IMR-90 (cell line): ENCODE measurements around the gene SRC. TPM values are rescaled to one million over a fixed set of nuclear protein-coding genes. Genes with fewer than 3 reads are reported as not detected.

Experiments used
- ATAC-seq: fragments of 200-7000 bp; cut with Tn5 transposase; 2 replicates; pipeline ENCODE4 v1.9.1; 2020; ENCODE audit warnings: low read depth, mild to moderate bottlenecking, moderate library complexity
- BruUV-seq: library from RNA; stranded (reverse); fragments of 400-500 nt; replicated peaks from 2 replicates; lab custom pipeline; 2021; lab: Mats Ljungman, UMichigan
- CTCF ChIA-PET: fragments of 300-600 bp; formaldehyde crosslinking; extraction: SDS; loops from one replicate; lab custom pipeline; 2021; ENCODE audit warnings: antibody characterized with exemption; lab: Yijun Ruan, JAX
- POLR2A ChIA-PET: fragments of 300-600 bp; sonication (Branson Sonifier 250); formaldehyde crosslinking; loops from one replicate; lab custom pipeline; 2022; ENCODE audit warnings: antibody characterized with exemption; ENCODE audit not compliant: unreplicated experiment; lab: Charles Lee
- DNase-seq: peaks from one replicate; pipeline ENCODE4 v3.0.0; 2013
- H2AFZ ChIP-seq: replicated peaks from 2 replicates; pipeline ENCODE3; 2013; ENCODE audit warnings: low read length, mild to moderate bottlenecking; ENCODE audit not compliant: poor library complexity
- H2AK5ac ChIP-seq: 2 replicates; pipeline ENCODE4 v1.6.1; 2013; ENCODE audit warnings: low read depth, low read length, inconsistent platforms
- H2AK9ac ChIP-seq: replicated peaks from 2 replicates; pipeline ENCODE3; 2013; ENCODE audit warnings: mild to moderate bottlenecking, low read depth, low read length, moderate library complexity; ENCODE audit not compliant: poor library complexity
- H2BK120ac ChIP-seq: 2 replicates; pipeline ENCODE4 v1.6.1; 2013; ENCODE audit warnings: low read depth, low read length, inconsistent platforms
- H2BK15ac ChIP-seq: 3 replicates; pipeline ENCODE4 v1.6.1; 2013; ENCODE audit warnings: low read depth, low read length, inconsistent platforms
- H2BK20ac ChIP-seq: 2 replicates; pipeline ENCODE4 v1.6.1; 2013; ENCODE audit warnings: low read depth, mild to moderate bottlenecking, inconsistent platforms, low read length, moderate library complexity
- H2BK5ac ChIP-seq: 2 replicates; pipeline ENCODE4 v1.6.1; 2013; ENCODE audit warnings: mild to moderate bottlenecking, low read depth, low read length, inconsistent platforms; ENCODE audit not compliant: poor library complexity, severe bottlenecking
- H3K14ac ChIP-seq: replicated peaks from 2 replicates; pipeline ENCODE4 v1.6.1; 2013; ENCODE audit warnings: low read depth, low read length, inconsistent platforms
- H3K18ac ChIP-seq: 2 replicates; pipeline ENCODE4 v1.6.1; 2013; ENCODE audit warnings: low read depth, low read length, control low read depth
- H3K23ac ChIP-seq: 2 replicates; pipeline ENCODE4 v1.6.1; 2013; ENCODE audit warnings: low read depth, low read length, inconsistent platforms
- H3K27ac ChIP-seq: 2 replicates; pipeline ENCODE4 v1.5.1; 2013; ENCODE audit warnings: mild to moderate bottlenecking, control low read depth, low read length; ENCODE audit not compliant: insufficient read depth
- H3K27me3 ChIP-seq: 2 replicates; pipeline ENCODE4 v1.6.1; 2013; ENCODE audit warnings: low read length; ENCODE audit not compliant: control insufficient read depth, insufficient read depth
- H3K36me3 ChIP-seq: 2 replicates; pipeline ENCODE4 v1.6.1; 2013; ENCODE audit warnings: low read length, mixed read lengths; ENCODE audit not compliant: control insufficient read depth, insufficient read depth
- H3K4ac ChIP-seq: 2 replicates; pipeline ENCODE4 v1.6.1; 2013; ENCODE audit warnings: low read depth, low read length, inconsistent platforms
- H3K4me1 ChIP-seq: 2 replicates; pipeline ENCODE4 v1.6.1; 2013; ENCODE audit warnings: low read length, mixed read lengths; ENCODE audit not compliant: control insufficient read depth, insufficient read depth
- H3K4me2 ChIP-seq: 2 replicates; pipeline ENCODE4 v1.6.1; 2013; ENCODE audit warnings: low read depth, mild to moderate bottlenecking, control low read depth, low read length, moderate library complexity
- H3K4me3 ChIP-seq: 2 replicates; pipeline ENCODE4 v1.5.1; 2013; ENCODE audit warnings: low read depth, mild to moderate bottlenecking, control low read depth, low read length, moderate library complexity; ENCODE audit not compliant: insufficient read depth
- H3K56ac ChIP-seq: 2 replicates; pipeline ENCODE4 v1.6.1; 2013; ENCODE audit warnings: low read length, inconsistent platforms; ENCODE audit not compliant: insufficient read depth; ENCODE audit errors: extremely low read depth
- H3K79me1 ChIP-seq, 2 experiments: 2 replicates each; pipeline ENCODE4 v1.6.1; 2013; ENCODE audit warnings: low read length in 2 of 2, inconsistent platforms in 1 of 2, low read depth in 1 of 2
- H3K9ac ChIP-seq: 2 replicates; pipeline ENCODE4 v1.6.1; 2013; ENCODE audit warnings: low read depth, low read length, control low read depth
- H3K9me1 ChIP-seq: 2 replicates; pipeline ENCODE4 v1.6.1; 2013; ENCODE audit warnings: low read length, inconsistent platforms; ENCODE audit not compliant: insufficient read depth
- H3K9me3 ChIP-seq: 2 replicates; pipeline ENCODE4 v1.6.1; 2013; ENCODE audit warnings: low read length; ENCODE audit not compliant: control insufficient read depth, insufficient read depth
- H4K20me1 ChIP-seq: 2 replicates; pipeline ENCODE4 v1.6.1; 2013; ENCODE audit warnings: low read length, inconsistent platforms; ENCODE audit not compliant: insufficient read depth
- H4K5ac ChIP-seq: 2 replicates; pipeline ENCODE4 v1.6.1; 2013; ENCODE audit warnings: mild to moderate bottlenecking, low read depth, low read length, control low read depth
- H4K8ac ChIP-seq, 2 experiments: 2 replicates each; pipeline ENCODE4 v1.6.1; 2013; ENCODE audit warnings: low read depth in 2 of 2, low read length in 2 of 2, control low read depth in 1 of 2, inconsistent platforms in 1 of 2
- H4K91ac ChIP-seq: 2 replicates; pipeline ENCODE4 v1.6.1; 2013; ENCODE audit warnings: low read depth, low read length, inconsistent platforms; ENCODE audit not compliant: insufficient read depth
- BHLHE40 ChIP-seq: fragments of 150-350 bp; IDR thresholded peaks from 2 replicates; pipeline ENCODE4 v1.6.1; 2016; ENCODE audit warnings: mild to moderate bottlenecking, low read depth, low read length
- CEBPB ChIP-seq: IDR thresholded peaks from 2 replicates; pipeline ENCODE4 v1.6.1; 2012; ENCODE audit warnings: low read depth, low read length, improper control_type of control experiment
- CHD1 ChIP-seq: IDR thresholded peaks from 2 replicates; pipeline ENCODE4 v1.6.1; 2012; ENCODE audit warnings: low read depth, low read length, improper control_type of control experiment
- FOS ChIP-seq: fragments of 150-350 bp; IDR thresholded peaks from 2 replicates; pipeline ENCODE4 v1.6.1; 2016; ENCODE audit warnings: low read depth, low read length
- MAFK ChIP-seq: IDR thresholded peaks from 2 replicates; pipeline ENCODE4 v1.6.1; 2012; ENCODE audit warnings: low read depth, low read length, improper control_type of control experiment
- MAZ ChIP-seq: IDR thresholded peaks from 2 replicates; pipeline ENCODE4 v1.6.1; 2012; ENCODE audit warnings: low read depth, mild to moderate bottlenecking, low read length, improper control_type of control experiment, moderate library complexity, borderline replicate concordance
- MXI1 ChIP-seq: IDR thresholded peaks from 2 replicates; pipeline ENCODE4 v1.6.1; 2012; ENCODE audit warnings: low read depth, mild to moderate bottlenecking, low read length, moderate library complexity, borderline replicate concordance
- NFE2L2 ChIP-seq: fragments of 150-350 bp; IDR thresholded peaks from 2 replicates; pipeline ENCODE4 v1.6.1; 2016; ENCODE audit warnings: low read depth, mild to moderate bottlenecking, low read length
- POLR2A ChIP-seq: IDR thresholded peaks from 2 replicates; pipeline ENCODE4 v1.6.1; 2012; ENCODE audit warnings: mild to moderate bottlenecking, low read depth, low read length
- RAD21 ChIP-seq: IDR thresholded peaks from 2 replicates; pipeline ENCODE4 v1.6.1; 2012; ENCODE audit warnings: low read length, improper control_type of control experiment
- RCOR1 ChIP-seq: IDR thresholded peaks from 2 replicates; pipeline ENCODE4 v1.6.1; 2012; ENCODE audit warnings: mild to moderate bottlenecking, low read length, improper control_type of control experiment; ENCODE audit not compliant: insufficient replicate concordance
- RFX5 ChIP-seq: IDR thresholded peaks from 2 replicates; pipeline ENCODE4 v1.8.0; 2012; ENCODE audit warnings: low read depth, mild to moderate bottlenecking, low read length, moderate library complexity
- SMC3 ChIP-seq: fragments of 150-350 bp; IDR thresholded peaks from 2 replicates; pipeline ENCODE4 v1.6.1; 2016; ENCODE audit warnings: low read depth, mild to moderate bottlenecking, antibody characterized with exemption, low read length, moderate library complexity
- WGBS, 2 experiments: methylation state at CpG; one replicate each; pipeline versions ENCODE4 v1.1.5 to v1.1.7; 2013; ENCODE audit warnings: missing lambda C conversion rate in 2 of 2; ENCODE audit not compliant: insufficient read length in 1 of 2; ENCODE audit errors: extremely low coverage in 2 of 2; 5-methylcytosine and 5-hydroxymethylcytosine counted together
- dilution Hi-C: fragments of 300-500 bp; cut with HindIII; formaldehyde crosslinking; loops from one replicate; pipeline ENCODE4 v1.14.3; 2018; ENCODE audit warnings: low sequenced_read_pairs; ENCODE audit not compliant: unreplicated experiment
- in situ Hi-C: fragments of 300-500 bp; cut with MboI; formaldehyde crosslinking; loops from 3 replicates; pipeline ENCODE4 v1.14.3; 2019; ENCODE audit warnings: low sequenced_read_pairs, inconsistent platforms, mixed read lengths
- intact Hi-C: fragments of 100-400 bp; cut with micrococcal nuclease; formaldehyde crosslinking; loops from 2 replicates; pipeline ENCODE4 v1.10.0; 2022
- polyA plus RNA-seq, 3 experiments: library from polyadenylated mRNA; depleted of rRNA; stranded (reverse); fragments of >200 nt; gene quantifications; 2 replicates each; pipeline ENCODE4 v1.2.3, GENCODE V29; 2012; ENCODE audit warnings: low replicate concordance in 1 of 3
- total RNA-seq: library from RNA; depleted of rRNA; stranded (reverse); fragments of >200 nt; gene quantifications from 2 replicates; pipeline ENCODE4 v1.2.3, GENCODE V29; 2012
- TF ChIP-seq, protein P1 (sequence below): fragments of 150-350 bp; IDR thresholded peaks from 2 replicates; pipeline ENCODE4 v1.6.1; 2016; ENCODE audit warnings: low read depth, mild to moderate bottlenecking, low read length, moderate library complexity, borderline replicate concordance
- TF ChIP-seq, protein P2 (sequence below): conservative IDR thresholded peaks from 2 replicates; pipeline ENCODE4 v1.5.1; 2012; ENCODE audit warnings: mild to moderate bottlenecking, low read depth, low read length, improper control_type of control experiment
- TF ChIP-seq, protein P3 (sequence below): fragments of 150-350 bp; IDR thresholded peaks from 2 replicates; pipeline ENCODE4 v1.6.1; 2017; ENCODE audit warnings: mild to moderate bottlenecking, antibody characterized with exemption, low read length, low read depth

The SRC gene
- total and polyA plus RNA-seq, 2 of the 4 experiments (the other 2 are of a cell fraction): 7.0 to 24.2 TPM

DNA sequence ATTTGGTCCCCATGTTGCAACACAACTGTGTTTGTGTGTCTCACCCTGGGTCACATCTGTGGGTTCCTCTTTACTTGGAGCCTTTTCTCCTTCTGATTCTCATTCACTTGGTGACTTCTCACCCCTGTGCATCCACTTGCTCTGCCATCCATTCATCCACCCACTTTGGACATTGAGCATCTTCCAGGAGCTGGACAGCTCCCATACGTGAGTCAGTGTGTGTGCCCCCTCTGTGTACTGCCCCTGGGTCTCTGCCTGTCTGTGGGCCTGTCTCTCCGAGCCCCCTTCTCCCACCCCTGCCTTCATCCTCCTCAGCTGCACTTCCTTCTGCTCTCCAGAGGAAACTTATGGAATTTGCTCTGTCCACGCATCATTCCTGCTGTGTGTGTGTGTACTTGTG, 107.3 kb downstream of the SRC start:
- no peak overlapping the region for H3K9ac ChIP-seq
- in situ Hi-C loops (no loop called here), intact Hi-C loops (no loop called here), dilution Hi-C loops (no loop called here)
- H4K5ac ChIP-seq: no peak overlapping the region
- DNase-seq (no peak), ATAC-seq (no peak)
- no peak overlapping the region for H3K56ac ChIP-seq
- TF ChIP-seq MAZ: no peak
- no peak for TF ChIP-seq CHD1
- no peak for TF ChIP-seq RCOR1
- no peak for TF ChIP-seq CEBPB
- TF ChIP-seq, protein P1, sequence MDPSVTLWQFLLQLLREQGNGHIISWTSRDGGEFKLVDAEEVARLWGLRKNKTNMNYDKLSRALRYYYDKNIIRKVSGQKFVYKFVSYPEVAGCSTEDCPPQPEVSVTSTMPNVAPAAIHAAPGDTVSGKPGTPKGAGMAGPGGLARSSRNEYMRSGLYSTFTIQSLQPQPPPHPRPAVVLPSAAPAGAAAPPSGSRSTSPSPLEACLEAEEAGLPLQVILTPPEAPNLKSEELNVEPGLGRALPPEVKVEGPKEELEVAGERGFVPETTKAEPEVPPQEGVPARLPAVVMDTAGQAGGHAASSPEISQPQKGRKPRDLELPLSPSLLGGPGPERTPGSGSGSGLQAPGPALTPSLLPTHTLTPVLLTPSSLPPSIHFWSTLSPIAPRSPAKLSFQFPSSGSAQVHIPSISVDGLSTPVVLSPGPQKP: no peak
- no peak for TF ChIP-seq RFX5
- TF ChIP-seq, protein P2, sequence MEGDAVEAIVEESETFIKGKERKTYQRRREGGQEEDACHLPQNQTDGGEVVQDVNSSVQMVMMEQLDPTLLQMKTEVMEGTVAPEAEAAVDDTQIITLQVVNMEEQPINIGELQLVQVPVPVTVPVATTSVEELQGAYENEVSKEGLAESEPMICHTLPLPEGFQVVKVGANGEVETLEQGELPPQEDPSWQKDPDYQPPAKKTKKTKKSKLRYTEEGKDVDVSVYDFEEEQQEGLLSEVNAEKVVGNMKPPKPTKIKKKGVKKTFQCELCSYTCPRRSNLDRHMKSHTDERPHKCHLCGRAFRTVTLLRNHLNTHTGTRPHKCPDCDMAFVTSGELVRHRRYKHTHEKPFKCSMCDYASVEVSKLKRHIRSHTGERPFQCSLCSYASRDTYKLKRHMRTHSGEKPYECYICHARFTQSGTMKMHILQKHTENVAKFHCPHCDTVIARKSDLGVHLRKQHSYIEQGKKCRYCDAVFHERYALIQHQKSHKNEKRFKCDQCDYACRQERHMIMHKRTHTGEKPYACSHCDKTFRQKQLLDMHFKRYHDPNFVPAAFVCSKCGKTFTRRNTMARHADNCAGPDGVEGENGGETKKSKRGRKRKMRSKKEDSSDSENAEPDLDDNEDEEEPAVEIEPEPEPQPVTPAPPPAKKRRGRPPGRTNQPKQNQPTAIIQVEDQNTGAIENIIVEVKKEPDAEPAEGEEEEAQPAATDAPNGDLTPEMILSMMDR: no peak
- TF ChIP-seq FOS: no peak
- TF ChIP-seq MXI1: no peak
- no peak for TF ChIP-seq NFE2L2
- no peak for TF ChIP-seq SMC3
- TF ChIP-seq, protein P3, sequence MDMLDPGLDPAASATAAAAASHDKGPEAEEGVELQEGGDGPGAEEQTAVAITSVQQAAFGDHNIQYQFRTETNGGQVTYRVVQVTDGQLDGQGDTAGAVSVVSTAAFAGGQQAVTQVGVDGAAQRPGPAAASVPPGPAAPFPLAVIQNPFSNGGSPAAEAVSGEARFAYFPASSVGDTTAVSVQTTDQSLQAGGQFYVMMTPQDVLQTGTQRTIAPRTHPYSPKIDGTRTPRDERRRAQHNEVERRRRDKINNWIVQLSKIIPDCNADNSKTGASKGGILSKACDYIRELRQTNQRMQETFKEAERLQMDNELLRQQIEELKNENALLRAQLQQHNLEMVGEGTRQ: no peak
- no peak for TF ChIP-seq RAD21
- no peak for TF ChIP-seq MAFK
- no peak for TF ChIP-seq BHLHE40
- no peak for TF ChIP-seq POLR2A
- no peak overlapping the region for H2AFZ ChIP-seq
- no peak overlapping the region for H3K4me3 ChIP-seq
- no TSS peak for BruUV-seq
- no peak overlapping the region for H4K8ac ChIP-seq
- no peak overlapping the region for H3K18ac ChIP-seq
- no peaks in the 10 kb centered on the region for H3K79me1 ChIP-seq
- H2BK120ac ChIP-seq: no peak overlapping the region
- peaks cover 33% of the 10 kb centered on the region for H3K27me3 ChIP-seq
- no peaks in the 10 kb centered on the region for H4K20me1 ChIP-seq
- H2AK5ac ChIP-seq: no peak overlapping the region
- no peak overlapping the region for H3K4ac ChIP-seq
- CTCF ChIA-PET: interaction anchor here (0.6 kb wide), 1 partner anchor 32 kb away, joined by 3 read pairs; no protein-coding TSS in a partner anchor
- H3K9me3 ChIP-seq: peaks cover 16% of the 10 kb centered on the region
- no peak overlapping the region for H2BK15ac ChIP-seq
- no peak overlapping the region for H2BK5ac ChIP-seq
- H3K9me1 ChIP-seq: no peaks in the 10 kb centered on the region
- 0% methylated on average over 1 of the region's 3 CpGs; no CpG with 5 or more reads in 1 of the 2 experiments for WGBS, 2 experiments
- POLR2A ChIA-PET: no interaction called here
- H3K36me3 ChIP-seq: no peaks in the 10 kb centered on the region
- no peak overlapping the region for H3K27ac ChIP-seq
- no peak overlapping the region for H2AK9ac ChIP-seq
- no peaks in the 10 kb centered on the region for H3K4me1 ChIP-seq
- no peak overlapping the region for H3K4me2 ChIP-seq
- no peak overlapping the region for H3K14ac ChIP-seq
- no peak overlapping the region for H3K23ac ChIP-seq
- H2BK20ac ChIP-seq: no peak overlapping the region
- H4K91ac ChIP-seq: no peak overlapping the region
